Measurements from ENCODE around the gene FAM83F. TPM values are rescaled to one million over a fixed set of nuclear protein-coding genes. Genes with fewer than 3 reads are reported as not detected.

Gene FAM83F
- total and polyA plus RNA-seq, 2 donors (not counting 1 experiment from before 2014, with no cell fraction given): not detected

- Histone ChIP-seq H3K79me2 (ENCODE audit: control insufficient read depth, insufficient read depth, low read length) (no peaks in the 10 kb centered on the region), H3K27me3 (ENCODE audit: control insufficient read depth, insufficient read depth, low read length) (peaks cover 13% of the 10 kb centered on the region), H2AFZ (ENCODE audit: low read length) (no peak overlapping the region), H4K20me1 (ENCODE audit: control insufficient read depth, extremely low read depth, insufficient read depth, low read length) (no peaks in the 10 kb centered on the region), H3K4me3 (replicated peaks in 1 of 4; ENCODE audit: control extremely low read depth in 1 of 4, insufficient read depth in 1 of 4, low read depth in 3 of 4, low read length in 4 of 4) (no peak overlapping the region), H3K9me3 (ENCODE audit: control insufficient read depth, insufficient read depth, low read depth, low read length) (no peaks in the 10 kb centered on the region), H3K4me1 (ENCODE audit: control insufficient read depth, extremely low read depth, insufficient read depth, low read length) (no peaks in the 10 kb centered on the region), H3K27ac (ENCODE audit: insufficient read depth, low read length) (no peak overlapping the region), H3K36me3 (ENCODE audit: control insufficient read depth, insufficient read depth, low read length) (no peaks in the 10 kb centered on the region), H3K4me2 (ENCODE audit: extremely low read depth, insufficient read depth, low read length) (no peak overlapping the region), H3K9ac (ENCODE audit: insufficient read depth, low read length) (no peak overlapping the region)
- DNase-seq (ENCODE audit: low read depth in 2 of 2): no peak
- TF ChIP-seq CTCF (conservative IDR thresholded peaks at IDR 0.05 in 1 of 2, IDR thresholded peaks at IDR 0.05 in 1 of 2; ENCODE audit: low read depth in 1 of 2, low read length in 2 of 2): no peak
- TF ChIP-seq EZH2 (IDR thresholded peaks at IDR 0.05; ENCODE audit: low read length, missing control alignments): no peak
Measured at GRCh38 chr22:40031766-40032470, 37.2 kb downstream of the FAM83F start.

- Histone ChIP-seq H3K27ac (ENCODE audit: insufficient read depth, low read length) (no peak overlapping the region), H3K9ac (ENCODE audit: insufficient read depth, low read length) (no peak overlapping the region), H3K4me2 (ENCODE audit: extremely low read depth, insufficient read depth, low read length) (no peak overlapping the region), H3K9me3 (ENCODE audit: control insufficient read depth, insufficient read depth, low read depth, low read length) (no peaks in the 10 kb centered on the region), H3K27me3 (ENCODE audit: control insufficient read depth, insufficient read depth, low read length) (peaks cover 10% of the 10 kb centered on the region), H4K20me1 (ENCODE audit: control insufficient read depth, extremely low read depth, insufficient read depth, low read length) (no peaks in the 10 kb centered on the region), H3K79me2 (ENCODE audit: control insufficient read depth, insufficient read depth, low read length) (no peaks in the 10 kb centered on the region), H2AFZ (ENCODE audit: low read length) (no peak overlapping the region), H3K4me1 (ENCODE audit: control insufficient read depth, extremely low read depth, insufficient read depth, low read length) (no peaks in the 10 kb centered on the region), H3K4me3 (replicated peaks in 1 of 4; ENCODE audit: control extremely low read depth in 1 of 4, insufficient read depth in 1 of 4, low read depth in 3 of 4, low read length in 4 of 4) (no peak overlapping the region), H3K36me3 (ENCODE audit: control insufficient read depth, insufficient read depth, low read length) (no peaks in the 10 kb centered on the region)
- TF ChIP-seq CTCF (conservative IDR thresholded peaks at IDR 0.05 in 1 of 2, IDR thresholded peaks at IDR 0.05 in 1 of 2; ENCODE audit: low read depth in 1 of 2, low read length in 2 of 2) (no peak), EZH2 (IDR thresholded peaks at IDR 0.05; ENCODE audit: low read length, missing control alignments) (no peak)
- DNase-seq (ENCODE audit: low read depth in 2 of 2): no peak
Measured at GRCh38 chr22:40033586-40034380, 39.0 kb downstream of the FAM83F start.

GRCh38 chr22:40035351-40035750 is 40.6 kb downstream of the FAM83F start:
- Histone ChIP-seq H3K4me3 (replicated peaks in 1 of 4; ENCODE audit: control extremely low read depth in 1 of 4, insufficient read depth in 1 of 4, low read depth in 3 of 4, low read length in 4 of 4) (no peak overlapping the region), H4K20me1 (ENCODE audit: control insufficient read depth, extremely low read depth, insufficient read depth, low read length) (no peaks in the 10 kb centered on the region), H3K27me3 (ENCODE audit: control insufficient read depth, insufficient read depth, low read length) (peaks cover 12% of the 10 kb centered on the region), H3K79me2 (ENCODE audit: control insufficient read depth, insufficient read depth, low read length) (no peaks in the 10 kb centered on the region), H2AFZ (ENCODE audit: low read length) (no peak overlapping the region), H3K4me2 (ENCODE audit: extremely low read depth, insufficient read depth, low read length) (no peak overlapping the region), H3K27ac (ENCODE audit: insufficient read depth, low read length) (no peak overlapping the region), H3K36me3 (ENCODE audit: control insufficient read depth, insufficient read depth, low read length) (no peaks in the 10 kb centered on the region), H3K4me1 (ENCODE audit: control insufficient read depth, extremely low read depth, insufficient read depth, low read length) (no peaks in the 10 kb centered on the region), H3K9ac (ENCODE audit: insufficient read depth, low read length) (no peak overlapping the region), H3K9me3 (ENCODE audit: control insufficient read depth, insufficient read depth, low read depth, low read length) (no peaks in the 10 kb centered on the region)
- TF ChIP-seq CTCF (conservative IDR thresholded peaks at IDR 0.05 in 1 of 2, IDR thresholded peaks at IDR 0.05 in 1 of 2; ENCODE audit: low read depth in 1 of 2, low read length in 2 of 2) (no peak), EZH2 (IDR thresholded peaks at IDR 0.05; ENCODE audit: low read length, missing control alignments) (no peak)
- no peak for DNase-seq (ENCODE audit: low read depth in 2 of 2)
